H1 (cell line): ENCODE data around the gene B3GLCT. TPM values are rescaled to one million over a fixed set of nuclear protein-coding genes. Genes with fewer than 3 reads are reported as not detected.

Experiments used
- CTCF ChIA-PET: fragments of 300-600 bp; sonication (Branson Sonifier 250); formaldehyde crosslinking; loops from one replicate; lab custom pipeline; 2021; ENCODE audit not compliant: partially characterized antibody; lab: Charles Lee
- POLR2A ChIA-PET: fragments of 300-600 bp; sonication (Branson Sonifier 250); formaldehyde crosslinking; loops from one replicate; lab custom pipeline; 2021; ENCODE audit warnings: inconsistent platforms; ENCODE audit not compliant: partially characterized antibody; lab: Charles Lee
- DNase-seq, 2 experiments: peaks; one replicate each; pipeline versions ENCODE4 v3.0.0 to v3.0.0-alpha.2; 2010 to 2022; ENCODE audit warnings: low spot score in 2 of 2, low read depth in 1 of 2, mixed read lengths in 1 of 2
- FAIRE-seq: peaks from 2 replicates; lab custom pipeline; 2011; peaks lifted over from hg19 to GRCh38; lab: Jason Lieb, UNC
- H2AFZ ChIP-seq: 2 replicates; pipeline ENCODE4 v1.8.1; 2012; ENCODE audit warnings: low read length, inconsistent platforms
- H2AK5ac ChIP-seq: 2 replicates; pipeline ENCODE4 v1.6.1; 2013; ENCODE audit warnings: low read depth, low read length
- H2BK120ac ChIP-seq: replicated peaks from 2 replicates; pipeline ENCODE3; 2013; ENCODE audit warnings: low read depth, low read length, inconsistent platforms
- H2BK12ac ChIP-seq: 2 replicates; pipeline ENCODE4 v1.6.1; 2013; ENCODE audit warnings: low read depth, low read length
- H2BK15ac ChIP-seq: 2 replicates; pipeline ENCODE4 v1.6.1; 2013; ENCODE audit warnings: low read length
- H2BK20ac ChIP-seq: 2 replicates; pipeline ENCODE4 v1.6.1; 2013; ENCODE audit warnings: low read length
- H2BK5ac ChIP-seq: 2 replicates; pipeline ENCODE4 v1.6.1; 2013; ENCODE audit warnings: low read depth, low read length
- H3K14ac ChIP-seq: 2 replicates; pipeline ENCODE4 v1.6.1; 2013; ENCODE audit warnings: inconsistent platforms; ENCODE audit not compliant: insufficient read length
- H3K18ac ChIP-seq: 2 replicates; pipeline ENCODE4 v1.6.1; 2013; ENCODE audit warnings: low read length; ENCODE audit errors: extremely low read depth
- H3K23ac ChIP-seq: 2 replicates; pipeline ENCODE4 v1.6.1; 2013; ENCODE audit warnings: inconsistent platforms; ENCODE audit not compliant: insufficient read length
- H3K23me2 ChIP-seq: 2 replicates; pipeline ENCODE4 v1.6.1; 2013; ENCODE audit warnings: low read depth, low read length
- H3K27ac ChIP-seq: 2 replicates; pipeline ENCODE4 v1.6.1; 2011; ENCODE audit warnings: low read depth, low read length, inconsistent platforms
- H3K27me3 ChIP-seq, 4 experiments: replicated peaks in 1 of 4; 1 replicate in 1 of 4; 2 replicates in 3 of 4; pipeline versions ENCODE4 v1.6.1 to v1.8.1; 2011 to 2013; ENCODE audit warnings: low read length in 3 of 4, mild to moderate bottlenecking in 3 of 4, inconsistent platforms in 2 of 4, mixed read lengths in 2 of 4, moderate library complexity in 1 of 4; ENCODE audit not compliant: control insufficient read depth in 3 of 4, insufficient read depth in 3 of 4; ENCODE audit errors: extremely low read depth in 1 of 4
- H3K36me3 ChIP-seq, 4 experiments: 2 replicates each; pipeline versions ENCODE4 v1.6.1 to v1.8.1; 2011 to 2013; ENCODE audit warnings: mild to moderate bottlenecking in 4 of 4, low read length in 3 of 4, moderate library complexity in 2 of 4, control low read depth in 1 of 4, inconsistent platforms in 1 of 4; ENCODE audit not compliant: insufficient read depth in 4 of 4, control insufficient read depth in 2 of 4
- H3K4ac ChIP-seq: replicated peaks from 2 replicates; pipeline ENCODE3; 2013; ENCODE audit warnings: low read length, low read depth, mixed read lengths, inconsistent platforms; ENCODE audit not compliant: insufficient read length
- H3K4me1 ChIP-seq, 4 experiments: replicated peaks in 1 of 4; 1 replicate in 1 of 4; 2 replicates in 3 of 4; pipeline versions ENCODE4 v1.6.1 to v1.8.1; 2011 to 2013; ENCODE audit warnings: low read length in 3 of 4, inconsistent platforms in 2 of 4, mixed read lengths in 1 of 4; ENCODE audit not compliant: insufficient read depth in 4 of 4, control insufficient read depth in 3 of 4
- H3K4me2 ChIP-seq, 2 experiments: 2 replicates each; pipeline versions ENCODE4 v1.6.1 to v1.8.1; 2011 to 2013; ENCODE audit warnings: low read depth in 2 of 2, low read length in 2 of 2, control low read depth in 1 of 2, inconsistent platforms in 1 of 2, mild to moderate bottlenecking in 1 of 2; ENCODE audit not compliant: insufficient read depth in 1 of 2
- H3K4me3 ChIP-seq, 4 experiments: fragments of 200-600, 300-600 bp in 1 of 4; sonication (generic), shearing (Covaris generic), sonication (Bioruptor Twin) in 1 of 4; 2 replicates each; pipeline versions ENCODE4 v1.5.1 to v1.8.1; 2011 to 2016; ENCODE audit warnings: low read length in 4 of 4, low read depth in 3 of 4, control low read depth in 2 of 4, inconsistent platforms in 2 of 4, mild to moderate bottlenecking in 2 of 4, mixed read lengths in 1 of 4, moderate library complexity in 1 of 4; ENCODE audit not compliant: insufficient read depth in 2 of 4; ENCODE audit errors: extremely low read depth in 1 of 4
- H3K56ac ChIP-seq: replicated peaks from 2 replicates; pipeline ENCODE3; 2013; ENCODE audit warnings: low read depth, mild to moderate bottlenecking, mixed read lengths, low read length, inconsistent platforms; ENCODE audit not compliant: insufficient read length
- H3K79me1 ChIP-seq: 2 replicates; pipeline ENCODE4 v1.6.1; 2013; ENCODE audit warnings: low read depth, low read length, control low read depth
- H3K79me2 ChIP-seq, 2 experiments: 2 replicates each; pipeline versions ENCODE4 v1.6.1 to v1.8.1; 2012 to 2013; ENCODE audit warnings: low read length in 2 of 2, mild to moderate bottlenecking in 2 of 2, inconsistent platforms in 1 of 2; ENCODE audit not compliant: insufficient read depth in 2 of 2, control insufficient read depth in 1 of 2
- H3K9ac ChIP-seq, 4 experiments: replicated peaks in 1 of 4; 1 replicate in 1 of 4; 2 replicates in 3 of 4; pipeline versions ENCODE4 v1.6.1 to v1.8.1; 2011 to 2013; ENCODE audit warnings: low read depth in 3 of 4, low read length in 3 of 4, control low read depth in 2 of 4, mild to moderate bottlenecking in 2 of 4, moderate library complexity in 2 of 4, inconsistent platforms in 1 of 4; ENCODE audit errors: extremely low read depth in 1 of 4
- H3K9me3 ChIP-seq, 2 experiments: 2 replicates each; pipeline versions ENCODE4 v1.6.1 to v1.8.1; 2012 to 2013; ENCODE audit warnings: mild to moderate bottlenecking in 2 of 2, moderate library complexity in 2 of 2, control low read depth in 1 of 2, inconsistent platforms in 1 of 2, low read depth in 1 of 2, low read length in 1 of 2, mixed read lengths in 1 of 2; ENCODE audit not compliant: insufficient read depth in 2 of 2
- H4K20me1 ChIP-seq, 2 experiments: replicated peaks in 1 of 2; 2 replicates each; pipeline versions ENCODE3 to v1.8.1; 2011 to 2013; ENCODE audit warnings: inconsistent platforms in 2 of 2, low read length in 2 of 2, mild to moderate bottlenecking in 1 of 2; ENCODE audit not compliant: insufficient read depth in 2 of 2, control insufficient read depth in 1 of 2
- H4K5ac ChIP-seq: 2 replicates; pipeline ENCODE4 v1.6.1; 2013; ENCODE audit warnings: low read length, low read depth, mixed read lengths, inconsistent platforms; ENCODE audit not compliant: insufficient read length
- H4K8ac ChIP-seq: 2 replicates; pipeline ENCODE4 v1.8.0; 2013; ENCODE audit warnings: mild to moderate bottlenecking, moderate library complexity, low read length, inconsistent platforms; ENCODE audit not compliant: insufficient read depth; ENCODE audit errors: extremely low read depth
- H4K91ac ChIP-seq: replicated peaks from 2 replicates; pipeline ENCODE3; 2013; ENCODE audit warnings: low read length, mixed read lengths, inconsistent platforms; ENCODE audit not compliant: insufficient read length
- BRCA1 ChIP-seq: IDR thresholded peaks from 2 replicates; pipeline ENCODE4 v1.6.1; 2012; ENCODE audit warnings: low read depth, low read length, improper control_type of control experiment
- CBX5 ChIP-seq: fragments of 300-800, 300-1000 bp; sonication (generic); IDR thresholded peaks from 2 replicates; pipeline ENCODE4 v1.7.1; 2016; ENCODE audit warnings: antibody characterized with exemption, low read length, low read depth
- CREB1 ChIP-seq: IDR thresholded peaks from 2 replicates; pipeline ENCODE4 v1.6.1; 2012; ENCODE audit warnings: inconsistent platforms
- EP300 ChIP-seq, 2 experiments: IDR thresholded peaks; 1 replicate in 1 of 2; 2 replicates in 1 of 2; pipeline ENCODE4 v1.6.1; 2011 to 2012; ENCODE audit warnings: low read depth in 2 of 2, low read length in 2 of 2, mild to moderate bottlenecking in 2 of 2, borderline replicate concordance in 1 of 2, inconsistent platforms in 1 of 2, moderate library complexity in 1 of 2
- GABPA ChIP-seq: IDR thresholded peaks from 2 replicates; pipeline ENCODE4 v1.6.1; 2011; ENCODE audit warnings: mild to moderate bottlenecking, low read length, moderate library complexity, borderline replicate concordance; ENCODE audit not compliant: insufficient read depth
- HDAC6 ChIP-seq: IDR thresholded peaks from one replicate; pipeline ENCODE4 v1.7.1; 2012; ENCODE audit warnings: low read depth, mild to moderate bottlenecking, inconsistent platforms, low read length, moderate library complexity
- MAFK ChIP-seq: IDR thresholded peaks from 2 replicates; pipeline ENCODE4 v1.6.1; 2012; ENCODE audit warnings: low read depth, mild to moderate bottlenecking, improper control_type of control experiment, low read length
- NANOG ChIP-seq: IDR thresholded peaks from 2 replicates; pipeline ENCODE4 v1.6.1; 2011; ENCODE audit warnings: low read length, low read depth, mild to moderate bottlenecking, inconsistent platforms; ENCODE audit not compliant: insufficient read depth, poor library complexity, severe bottlenecking
- PHF8 ChIP-seq: fragments of 200-600 bp; sonication (generic); conservative IDR thresholded peaks from 2 replicates; pipeline ENCODE4 v1.7.1; 2012; ENCODE audit warnings: low read depth, mild to moderate bottlenecking, inconsistent platforms, low read length, moderate library complexity
- RBBP5 ChIP-seq: IDR thresholded peaks from 2 replicates; pipeline ENCODE4 v1.7.1; 2012; ENCODE audit warnings: low read depth, mild to moderate bottlenecking, inconsistent platforms, low read length, moderate library complexity, borderline replicate concordance
- SIX5 ChIP-seq: IDR thresholded peaks from 2 replicates; pipeline ENCODE4 v1.6.1; 2011; ENCODE audit warnings: mild to moderate bottlenecking, low read depth, low read length
- WGBS, 2 experiments: shearing (Covaris generic) in 1 of 2; methylation state at CpG; one replicate each; pipeline versions ENCODE4 v1.1.6 to v1.1.7; 2013 to 2015; ENCODE audit warnings: low lambda C conversion rate in 2 of 2, mixed read lengths in 2 of 2, inconsistent platforms in 1 of 2, low coverage in 1 of 2, missing lambda C conversion rate in 1 of 2; ENCODE audit not compliant: insufficient replicate concordance in 2 of 2, insufficient coverage in 1 of 2, insufficient read length in 1 of 2; ENCODE audit errors: extremely low coverage in 1 of 2, missing lambda C conversion rate in 1 of 2; 5-methylcytosine and 5-hydroxymethylcytosine counted together
- polyA plus RNA-seq, 7 experiments: library from polyadenylated mRNA; depleted of rRNA in 3 of 7; stranded (reverse) in 5 of 7; unstranded in 2 of 7; fragments of >200 nt in 5 of 7; fragments of 200-250 nt in 2 of 7; gene quantifications; 1 replicate in 5 of 7; 2 replicates in 1 of 7; 4 replicates in 1 of 7; pipeline versions ENCODE4 v1.2.1 to v1.2.3, GENCODE V29; 2011 to 2013; ENCODE audit warnings: missing spikeins in 2 of 7, mixed read lengths in 2 of 7
- total RNA-seq: library from RNA; stranded (reverse); fragmentation: NEBNext Ultra II Directional; extraction: Animal tissue kit (Norgen Biotek cat#: 25700); gene quantifications from 2 replicates; pipeline ENCODE4 v1.2.1, GENCODE V29; 2021
- TF ChIP-seq, protein P1 (sequence below), 3 experiments: IDR thresholded peaks; 1 replicate in 2 of 3; 2 replicates in 1 of 3; pipeline versions ENCODE4 v1.5.1 to v1.6.1; 2011; ENCODE audit warnings: low read length in 3 of 3, mild to moderate bottlenecking in 3 of 3, inconsistent platforms in 2 of 3, low read depth in 1 of 3, moderate library complexity in 1 of 3; ENCODE audit not compliant: insufficient read depth in 1 of 3; ENCODE audit errors: control extremely low read depth in 1 of 3

B3GLCT gene
- total and polyA plus RNA-seq, 2 of the 8 experiments (the other 6 are each of a cell fraction or from before 2014, with no cell fraction given): 1.5 to 4.1 TPM

DNA sequence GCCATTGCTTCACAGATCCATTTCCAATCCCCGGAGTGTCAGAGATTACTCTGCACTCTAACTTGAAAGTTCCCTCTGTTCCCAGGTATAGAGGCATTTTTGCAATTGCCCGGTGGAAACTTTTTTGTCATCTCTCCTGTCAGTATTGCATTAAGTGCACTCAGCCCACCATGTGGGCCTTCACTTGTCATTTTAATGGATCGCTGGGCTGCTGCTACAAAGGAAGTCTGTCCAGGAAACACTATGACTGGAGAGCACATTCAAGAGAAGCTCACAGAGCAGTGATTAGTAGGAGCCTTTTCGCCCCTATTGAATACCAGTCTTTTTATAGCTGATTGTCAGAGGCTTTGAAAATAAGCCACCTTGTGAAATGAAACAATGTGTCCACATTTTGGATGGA, 180.9 kb downstream of the B3GLCT start:
- H3K27ac ChIP-seq: no peak overlapping the region
- H3K18ac ChIP-seq: no peak overlapping the region
- DNase-seq (no peak), FAIRE-seq (peak; percentile 24)
- H3K4me1 ChIP-seq: no peaks in the 10 kb centered on the region
- H2BK20ac ChIP-seq: no peak overlapping the region
- ChIA-PET CTCF (interaction anchor here (0.7 to 1.9 kb wide), 4 partner anchors 9 to 144 kb away, joined by 3 to 5 read pairs (median 4); no protein-coding TSS in a partner anchor), POLR2A (no interaction called here)
- no peak overlapping the region for H3K56ac ChIP-seq
- no peak overlapping the region for H3K4ac ChIP-seq
- no peak overlapping the region for H4K8ac ChIP-seq
- H3K79me1 ChIP-seq: no peaks in the 10 kb centered on the region
- no peaks in the 10 kb centered on the region for H3K23me2 ChIP-seq
- WGBS, 2 experiments: 92% methylated on average over 4 of the region's 4 CpGs; no CpG with 5 or more reads in 1 of the 2 experiments
- no peak overlapping the region for H4K91ac ChIP-seq
- H2AK5ac ChIP-seq: no peak overlapping the region
- H3K4me2 ChIP-seq: no peak overlapping the region
- H4K5ac ChIP-seq: no peak overlapping the region
- no peak overlapping the region for H3K14ac ChIP-seq
- no peak overlapping the region for H2AFZ ChIP-seq
- no peak overlapping the region for H3K23ac ChIP-seq
- H4K20me1 ChIP-seq: no peaks in the 10 kb centered on the region
- H3K79me2 ChIP-seq: no peaks in the 10 kb centered on the region
- no peaks in the 10 kb centered on the region; a peak in 1 of 4 replicates for H3K9me3 ChIP-seq
- H3K4me3 ChIP-seq: no peak overlapping the region
- H2BK15ac ChIP-seq: no peak overlapping the region
- no peak overlapping the region for H3K9ac ChIP-seq
- H3K36me3 ChIP-seq: no peaks in the 10 kb centered on the region
- H2BK5ac ChIP-seq: no peak overlapping the region
- H3K27me3 ChIP-seq: no peaks in the 10 kb centered on the region
- no peak overlapping the region for H2BK120ac ChIP-seq
- H2BK12ac ChIP-seq: no peak overlapping the region
- TF ChIP-seq, protein P1, sequence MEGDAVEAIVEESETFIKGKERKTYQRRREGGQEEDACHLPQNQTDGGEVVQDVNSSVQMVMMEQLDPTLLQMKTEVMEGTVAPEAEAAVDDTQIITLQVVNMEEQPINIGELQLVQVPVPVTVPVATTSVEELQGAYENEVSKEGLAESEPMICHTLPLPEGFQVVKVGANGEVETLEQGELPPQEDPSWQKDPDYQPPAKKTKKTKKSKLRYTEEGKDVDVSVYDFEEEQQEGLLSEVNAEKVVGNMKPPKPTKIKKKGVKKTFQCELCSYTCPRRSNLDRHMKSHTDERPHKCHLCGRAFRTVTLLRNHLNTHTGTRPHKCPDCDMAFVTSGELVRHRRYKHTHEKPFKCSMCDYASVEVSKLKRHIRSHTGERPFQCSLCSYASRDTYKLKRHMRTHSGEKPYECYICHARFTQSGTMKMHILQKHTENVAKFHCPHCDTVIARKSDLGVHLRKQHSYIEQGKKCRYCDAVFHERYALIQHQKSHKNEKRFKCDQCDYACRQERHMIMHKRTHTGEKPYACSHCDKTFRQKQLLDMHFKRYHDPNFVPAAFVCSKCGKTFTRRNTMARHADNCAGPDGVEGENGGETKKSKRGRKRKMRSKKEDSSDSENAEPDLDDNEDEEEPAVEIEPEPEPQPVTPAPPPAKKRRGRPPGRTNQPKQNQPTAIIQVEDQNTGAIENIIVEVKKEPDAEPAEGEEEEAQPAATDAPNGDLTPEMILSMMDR (IDR thresholded peaks at IDR 0.05; ENCODE audit: control extremely low read depth in 1 of 3, insufficient read depth in 1 of 3, low read depth in 1 of 3, low read length in 3 of 3): no peak
- TF ChIP-seq RBBP5 (no peak), SIX5 (no peak), CBX5 (no peak), EP300 (IDR thresholded peaks at IDR 0.05; ENCODE audit: borderline replicate concordance in 1 of 2, low read depth in 2 of 2, low read length in 2 of 2) (no peak), CREB1 (no peak), MAFK (no peak), NANOG (no peak), BRCA1 (no peak), GABPA (no peak), PHF8 (no peak), HDAC6 (no peak)
